GM21390 (cell line): ENCODE data around the gene DDX47.
"Not testable (repeated sequence)": the region's sequence is repeated elsewhere in the genome, so short reads cannot be mapped to it uniquely, and the experiment has no call there.

Experiments
- ATAC-seq: cut with Tn5 transposase; IDR thresholded peaks from one replicate; pipeline ENCODE4 v1.9.1; 2021; ENCODE audit not compliant: unreplicated experiment

Gene DDX47

GRCh38 chr12:12796928-12797793 lies 16.0 kb upstream of the DDX47 start:
- no peak for ATAC-seq

GRCh38 chr12:12797794-12798152 lies 15.4 kb upstream of the DDX47 start:
- no peak for ATAC-seq

- no peak for ATAC-seq
Measured at GRCh38 chr12:12798480-12798879, 14.7 kb upstream of the DDX47 start.

GRCh38 chr12:12799163-12799920 lies 13.8 kb upstream of the DDX47 start:
- ATAC-seq, result no peak

- no peak for ATAC-seq
Measured at GRCh38 chr12:12800406-12801180, 12.6 kb upstream of the DDX47 start.

GRCh38 chr12:12801656-12802055 lies 11.5 kb upstream of the DDX47 start:
- ATAC-seq, result not testable (repeated sequence)

- ATAC-seq, result peak; percentile 79
Measured at GRCh38 chr12:12803186-12803585, 10.0 kb upstream of the DDX47 start.

- no peak for ATAC-seq
Measured at GRCh38 chr12:12804011-12804410, 9.1 kb upstream of the DDX47 start.

GRCh38 chr12:12804432-12804886 lies 8.7 kb upstream of the DDX47 start:
- no peak for ATAC-seq

GRCh38 chr12:12806784-12807516 lies 6.2 kb upstream of the DDX47 start:
- ATAC-seq, result no peak

- ATAC-seq, result not testable (repeated sequence)
Measured at GRCh38 chr12:12807517-12807903, 5.6 kb upstream of the DDX47 start.

- peak; percentile 66 for ATAC-seq
Measured at GRCh38 chr12:12807970-12808702, 5.0 kb upstream of the DDX47 start.

GRCh38 chr12:12810553-12811021 lies 2.6 kb upstream of the DDX47 start:
- ATAC-seq, result no peak

- ATAC-seq, result no peak
Measured at GRCh38 chr12:12811343-12811742, 1.8 kb upstream of the DDX47 start.

GRCh38 chr12:12812174-12812573 lies 972 bp upstream of the DDX47 start:
- no peak for ATAC-seq

- no peak for ATAC-seq
Measured at GRCh38 chr12:12812618-12813119, 477 bp upstream of the DDX47 start.

GRCh38 chr12:12817616-12818015 lies 4.5 kb downstream of the DDX47 start:
- ATAC-seq, result no peak

GRCh38 chr12:12818701-12819100 lies 5.6 kb downstream of the DDX47 start:
- no peak for ATAC-seq

- ATAC-seq, result no peak
Measured at GRCh38 chr12:12819221-12819620, 6.1 kb downstream of the DDX47 start.
